Transverse colon (tissue), 4 donors: Measurements from ENCODE around the gene CRX.

Experiments used
- CTCF ChIP-seq, 5 experiments: fragments of 200-600 bp in 3 of 5; fragments of 450-650 bp in 2 of 5; sonication (generic) in 3 of 5; IDR thresholded peaks; 1 replicate in 2 of 5; 2 replicates in 3 of 5; pipeline ENCODE4 v1.5.1; 2016 to 2017; ENCODE audit warnings: antibody characterized with exemption in 5 of 5, inconsistent platforms in 3 of 5, mild to moderate bottlenecking in 2 of 5, moderate library complexity in 1 of 5
- POLR2AphosphoS5 ChIP-seq, 3 donors: sonication (generic); formaldehyde crosslinking; IDR thresholded peaks; one replicate each; pipeline ENCODE4 v1.6.1; 2016; ENCODE audit warnings: antibody characterized with exemption in 3 of 3

GRCh38 chr19:47848425-47848822 lies 26.7 kb downstream of the CRX start:
- TF ChIP-seq CTCF (IDR thresholded peaks at IDR 0.05) = no peak
- no peak for TF ChIP-seq POLR2AphosphoS5 (IDR thresholded peaks at IDR 0.05)
